ENCODE measurements around the gene TRAPPC8.

DNA sequence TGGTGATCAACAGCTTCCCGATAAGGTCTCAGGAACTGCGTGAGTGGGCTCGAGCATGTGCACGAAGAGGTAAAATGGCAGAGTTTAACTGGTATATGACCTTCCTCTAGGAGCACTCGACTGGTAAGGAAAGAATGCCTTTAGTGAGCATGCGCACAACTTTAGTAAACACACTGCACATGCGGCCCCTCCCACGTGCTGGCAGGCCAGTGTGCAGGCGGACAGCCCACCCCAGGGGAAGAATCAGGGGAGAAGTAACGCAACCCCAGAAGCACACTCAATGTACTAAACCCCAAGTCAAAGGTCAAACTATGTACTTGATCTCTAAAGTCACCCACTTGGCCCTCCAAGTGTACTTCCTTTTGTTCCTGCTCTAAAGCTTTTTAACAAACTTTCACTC lies 153.5 kb downstream of the TRAPPC8 start:
- TF ChIP-seq, protein P1, sequence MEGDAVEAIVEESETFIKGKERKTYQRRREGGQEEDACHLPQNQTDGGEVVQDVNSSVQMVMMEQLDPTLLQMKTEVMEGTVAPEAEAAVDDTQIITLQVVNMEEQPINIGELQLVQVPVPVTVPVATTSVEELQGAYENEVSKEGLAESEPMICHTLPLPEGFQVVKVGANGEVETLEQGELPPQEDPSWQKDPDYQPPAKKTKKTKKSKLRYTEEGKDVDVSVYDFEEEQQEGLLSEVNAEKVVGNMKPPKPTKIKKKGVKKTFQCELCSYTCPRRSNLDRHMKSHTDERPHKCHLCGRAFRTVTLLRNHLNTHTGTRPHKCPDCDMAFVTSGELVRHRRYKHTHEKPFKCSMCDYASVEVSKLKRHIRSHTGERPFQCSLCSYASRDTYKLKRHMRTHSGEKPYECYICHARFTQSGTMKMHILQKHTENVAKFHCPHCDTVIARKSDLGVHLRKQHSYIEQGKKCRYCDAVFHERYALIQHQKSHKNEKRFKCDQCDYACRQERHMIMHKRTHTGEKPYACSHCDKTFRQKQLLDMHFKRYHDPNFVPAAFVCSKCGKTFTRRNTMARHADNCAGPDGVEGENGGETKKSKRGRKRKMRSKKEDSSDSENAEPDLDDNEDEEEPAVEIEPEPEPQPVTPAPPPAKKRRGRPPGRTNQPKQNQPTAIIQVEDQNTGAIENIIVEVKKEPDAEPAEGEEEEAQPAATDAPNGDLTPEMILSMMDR (conservative IDR thresholded peaks at IDR 0.05; ENCODE audit: low read length): no peak
- no peak for TF ChIP-seq EZH2phosphoT487 (IDR thresholded peaks at IDR 0.05; ENCODE audit: borderline replicate concordance, low read depth, low read length)
